Neural cell (in vitro differentiated cells): ENCODE measurements around the gene DIDO1. TPM values are rescaled to one million over a fixed set of nuclear protein-coding genes. Genes with fewer than 3 reads are reported as not detected.

Experiments used
- H2AFZ ChIP-seq: fragments of 200-600, 300-800 bp; sonication (generic), shearing (Covaris generic); 2 replicates; pipeline ENCODE4 v1.6.0; 2014; ENCODE audit warnings: low read depth, mild to moderate bottlenecking, antibody characterized with exemption, low read length, moderate library complexity
- H3F3A ChIP-seq: fragments of 200-600 bp; shearing (Covaris generic); 2 replicates; pipeline ENCODE4 v1.6.1; 2016; ENCODE audit warnings: mild to moderate bottlenecking, moderate library complexity, mixed read lengths, antibody characterized with exemption, low read length; ENCODE audit not compliant: insufficient read depth, poor library complexity, severe bottlenecking
- H3K27ac ChIP-seq: fragments of 200-600, 300-800 bp; sonication (generic), shearing (Covaris generic); 2 replicates; pipeline ENCODE4 v1.5.1; 2014; ENCODE audit warnings: mild to moderate bottlenecking, low read length, moderate library complexity
- H3K27me3 ChIP-seq: fragments of 300-800, 200-600 bp; sonication (generic), shearing (Covaris generic); 2 replicates; pipeline ENCODE4 v1.6.0; 2014; ENCODE audit warnings: mild to moderate bottlenecking, low read depth, low read length, moderate library complexity; ENCODE audit not compliant: insufficient read depth
- H3K36me3 ChIP-seq: fragments of 300-800, 200-600 bp; sonication (generic), shearing (Covaris generic); 2 replicates; pipeline ENCODE4 v1.5.1; 2014; ENCODE audit warnings: mild to moderate bottlenecking, antibody characterized with exemption, low read length, moderate library complexity; ENCODE audit not compliant: insufficient read depth
- H3K4me2 ChIP-seq: fragments of 300-800, 200-600 bp; sonication (generic), shearing (Covaris generic); 2 replicates; pipeline ENCODE4 v1.6.0; 2014; ENCODE audit warnings: mild to moderate bottlenecking, low read length
- H3K4me3 ChIP-seq: fragments of 300-800, 200-600 bp; sonication (generic), shearing (Covaris generic); 2 replicates; pipeline ENCODE4 v1.5.1; 2014; ENCODE audit warnings: mild to moderate bottlenecking, low read length, moderate library complexity
- H3K79me2 ChIP-seq: fragments of 200-600 bp; shearing (Covaris generic); replicated peaks from 2 replicates; pipeline ENCODE4 v1.6.0; 2014; ENCODE audit warnings: mild to moderate bottlenecking, low read length, moderate library complexity; ENCODE audit not compliant: insufficient read depth
- H3K9ac ChIP-seq: fragments of 300-800, 200-600 bp; sonication (generic), shearing (Covaris generic); 2 replicates; pipeline ENCODE4 v1.6.1; 2016; ENCODE audit warnings: mild to moderate bottlenecking, low read length, mixed read lengths
- H3K9me2 ChIP-seq: fragments of 200-600 bp; shearing (Covaris generic); 2 replicates; pipeline ENCODE4 v1.6.1; 2016; ENCODE audit warnings: mild to moderate bottlenecking, low read length, mixed read lengths; ENCODE audit not compliant: insufficient read depth
- H3K9me3 ChIP-seq: fragments of 200-600, 300-800 bp; sonication (generic), shearing (Covaris generic); 2 replicates; pipeline ENCODE4 v1.6.1; 2016; ENCODE audit warnings: mild to moderate bottlenecking, mixed run types, low read length, moderate library complexity, mixed read lengths
- H4K20me1 ChIP-seq: fragments of 200-600 bp; shearing (Covaris generic); 2 replicates; pipeline ENCODE4 v1.6.1; 2016; ENCODE audit warnings: mild to moderate bottlenecking, mixed run types; ENCODE audit not compliant: insufficient read depth
- EP300 ChIP-seq: fragments of 450-650 bp; conservative IDR thresholded peaks from 2 replicates; pipeline ENCODE4 v1.6.1; 2014; ENCODE audit warnings: antibody characterized with exemption, mild to moderate bottlenecking, moderate library complexity; ENCODE audit not compliant: poor library complexity, severe bottlenecking
- EZH2 ChIP-seq: fragments of 200-600, 300-800 bp; shearing (Covaris generic), sonication (generic); IDR thresholded peaks from 2 replicates; pipeline ENCODE4 v1.6.1; 2014; ENCODE audit warnings: antibody characterized with exemption, low read length, borderline replicate concordance, mild to moderate bottlenecking; ENCODE audit not compliant: insufficient read depth, poor library complexity, severe bottlenecking
- POLR2AphosphoS5 ChIP-seq: IDR thresholded peaks from 2 replicates; pipeline ENCODE4 v1.6.1; 2012
- RAD21 ChIP-seq: fragments of 450-650 bp; conservative IDR thresholded peaks from 2 replicates; pipeline ENCODE4 v1.6.1; 2014; ENCODE audit warnings: antibody characterized with exemption, mild to moderate bottlenecking, moderate library complexity
- REST ChIP-seq: IDR thresholded peaks from 2 replicates; pipeline ENCODE4 v1.6.1; 2012; ENCODE audit warnings: borderline replicate concordance
- SMC3 ChIP-seq: fragments of 450-650 bp; conservative IDR thresholded peaks from 2 replicates; pipeline ENCODE4 v1.6.1; 2014; ENCODE audit warnings: antibody characterized with exemption, mild to moderate bottlenecking, moderate library complexity; ENCODE audit not compliant: poor library complexity
- TAF1 ChIP-seq: IDR thresholded peaks from 2 replicates; pipeline ENCODE4 v1.6.1; 2012; ENCODE audit warnings: low read depth
- polyA plus RNA-seq: library from polyadenylated mRNA; depleted of rRNA; stranded (reverse); fragments of >200 nt; gene quantifications from 2 replicates; pipeline ENCODE4 v1.2.3, GENCODE V29; 2014

Gene DIDO1
- polyA plus RNA-seq, 1 donor from 2014 or later = 42.8 TPM

- H3K9me2 ChIP-seq = no peaks in the 10 kb centered on the region
- H3K4me3 ChIP-seq = no peak overlapping the region
- no peaks in the 10 kb centered on the region for H3K9me3 ChIP-seq
- no peak overlapping the region for H3K4me2 ChIP-seq
- H3K9ac ChIP-seq = no peak overlapping the region
- TF ChIP-seq RAD21 = no peak
- no peak for TF ChIP-seq SMC3
- TF ChIP-seq EP300 = no peak
- no peak for TF ChIP-seq POLR2AphosphoS5
- TF ChIP-seq TAF1 = no peak
- no peaks in the 10 kb centered on the region for H4K20me1 ChIP-seq
- H3F3A ChIP-seq = no peaks in the 10 kb centered on the region
- H3K36me3 ChIP-seq = no peaks in the 10 kb centered on the region
- no peak overlapping the region for H3K27ac ChIP-seq
- H2AFZ ChIP-seq = no peak overlapping the region
- H3K27me3 ChIP-seq = no peaks in the 10 kb centered on the region
- no peaks in the 10 kb centered on the region for H3K79me2 ChIP-seq
Observed at GRCh38 chr20:62886709-62887058, 39.6 kb downstream of the DIDO1 start.

- no peak overlapping the region for H3K9ac ChIP-seq
- H3K36me3 ChIP-seq = no peaks in the 10 kb centered on the region
- H3K27ac ChIP-seq = no peak overlapping the region
- H3F3A ChIP-seq = no peaks in the 10 kb centered on the region
- H2AFZ ChIP-seq = no peak overlapping the region
- no peaks in the 10 kb centered on the region for H3K9me3 ChIP-seq
- no peaks in the 10 kb centered on the region for H3K27me3 ChIP-seq
- no peaks in the 10 kb centered on the region for H4K20me1 ChIP-seq
- TF ChIP-seq EZH2 (no peak), REST (no peak), TAF1 (no peak), RAD21 (no peak), POLR2AphosphoS5 (no peak)
- no peaks in the 10 kb centered on the region for H3K79me2 ChIP-seq
- no peak overlapping the region for H3K4me2 ChIP-seq
- no peak overlapping the region for H3K4me3 ChIP-seq
- no peaks in the 10 kb centered on the region for H3K9me2 ChIP-seq
Observed at GRCh38 chr20:62885896-62886708, 40.2 kb downstream of the DIDO1 start.

- Histone ChIP-seq H3F3A (no peaks in the 10 kb centered on the region), H3K9ac (no peak overlapping the region), H3K9me2 (no peaks in the 10 kb centered on the region), H3K9me3 (no peaks in the 10 kb centered on the region), H4K20me1 (no peaks in the 10 kb centered on the region), H2AFZ (no peak overlapping the region), H3K27me3 (no peaks in the 10 kb centered on the region), H3K36me3 (no peaks in the 10 kb centered on the region), H3K4me2 (no peak overlapping the region), H3K79me2 (no peaks in the 10 kb centered on the region), H3K27ac (no peak overlapping the region), H3K4me3 (no peak overlapping the region)
- no peak for TF ChIP-seq REST
- TF ChIP-seq RAD21 = no peak
Observed at GRCh38 chr20:62885046-62885895, 41.0 kb downstream of the DIDO1 start.
